Measurements from ENCODE around the gene TGIF2.
"Not testable (repeated sequence)": the region's sequence is repeated elsewhere in the genome, so short reads cannot be mapped to it uniquely, and the experiment has no call there.

DNA sequence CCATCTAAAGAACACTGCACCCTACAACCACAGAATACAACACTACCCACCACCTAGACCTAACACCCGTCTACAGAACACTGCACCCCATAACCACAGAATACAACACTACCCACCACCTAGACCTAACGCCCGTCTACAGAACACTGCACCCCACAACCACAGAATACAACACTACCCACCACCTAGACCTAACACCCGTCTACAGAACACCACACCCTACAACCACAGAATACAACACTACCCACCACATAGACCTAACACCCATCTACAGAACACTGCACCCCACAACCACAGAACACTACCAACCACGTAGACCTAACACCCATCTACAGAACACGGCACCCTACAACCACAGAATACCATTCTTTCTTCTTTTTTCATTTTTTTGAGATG lies 8.7 kb upstream of the TGIF2 start:
- TF ChIP-seq, protein P1, sequence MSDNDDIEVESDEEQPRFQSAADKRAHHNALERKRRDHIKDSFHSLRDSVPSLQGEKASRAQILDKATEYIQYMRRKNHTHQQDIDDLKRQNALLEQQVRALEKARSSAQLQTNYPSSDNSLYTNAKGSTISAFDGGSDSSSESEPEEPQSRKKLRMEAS (IDR thresholded peaks at IDR 0.05; ENCODE audit: insufficient read depth, insufficient read length): not testable (repeated sequence)
- not testable (repeated sequence) for TF ChIP-seq POLR2A (IDR thresholded peaks at IDR 0.05; ENCODE audit: low read depth, low read length); FOS (IDR thresholded peaks at IDR 0.05; ENCODE audit: borderline replicate concordance, insufficient read depth, low read length)
